ENCODE results near the gene ELAVL1.

The ELAVL1 gene

GRCh38 chr19:7982103-7982502 is 23.3 kb downstream of the ELAVL1 start:
- Mint-ChIP-seq H3K4me1 (peaks cover 6% of the 10 kb centered on the region), H3K9me3 (no peaks in the 10 kb centered on the region), H3K36me3 (ENCODE audit: low read depth) (peaks cover 48% of the 10 kb centered on the region), H3K27ac (peak overlapping the region in 1 of 3 experiments; percentile 85), H3K27me3 (ENCODE audit: low read depth) (no peaks in the 10 kb centered on the region), H3K4me3 (no peak overlapping the region)
- no peak for TF ChIP-seq CTCF (IDR thresholded peaks at IDR 0.05; ENCODE audit: unreplicated experiment in 3 of 3)

- TF ChIP-seq CTCF (IDR thresholded peaks at IDR 0.05; ENCODE audit: unreplicated experiment in 3 of 3) = no peak
- H3K4me3 Mint-ChIP-seq = no peak overlapping the region
Measured at GRCh38 chr19:7981661-7982060, 23.8 kb downstream of the ELAVL1 start.

DNA sequence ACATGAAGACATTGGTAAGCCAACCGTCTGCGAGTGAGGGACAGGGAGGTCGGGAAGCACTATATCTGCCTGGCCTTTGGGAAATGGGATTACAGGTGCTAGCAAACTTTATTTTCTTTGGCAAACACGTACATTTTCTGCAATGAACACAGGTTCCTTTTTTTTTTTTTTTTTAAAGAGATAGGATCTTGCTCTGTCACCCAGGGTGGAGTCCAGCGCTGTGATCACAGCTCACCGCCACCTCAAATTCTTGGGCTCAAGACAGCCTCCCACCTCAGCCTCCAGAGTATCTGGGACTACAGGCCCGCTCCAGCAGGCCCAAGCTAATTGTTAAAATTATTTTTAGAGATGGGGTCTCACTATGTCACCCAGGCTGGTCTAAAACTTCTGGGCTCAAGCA is 24.2 kb downstream of the ELAVL1 start:
- H3K27me3 Mint-ChIP-seq (ENCODE audit: low read depth) = no peaks in the 10 kb centered on the region
- no peak for TF ChIP-seq CTCF (IDR thresholded peaks at IDR 0.05; ENCODE audit: unreplicated experiment in 3 of 3)
- H3K4me1 Mint-ChIP-seq = peaks cover 6% of the 10 kb centered on the region
- no peaks in the 10 kb centered on the region for H3K9me3 Mint-ChIP-seq
- no peak overlapping the region for H3K27ac Mint-ChIP-seq
- H3K4me3 Mint-ChIP-seq = no peak overlapping the region
- H3K36me3 Mint-ChIP-seq (ENCODE audit: low read depth) = peaks cover 46% of the 10 kb centered on the region

More at GRCh38 chr19:7981661-7982060, 23.8 kb downstream of the ELAVL1 start:
- H3K27me3 Mint-ChIP-seq (ENCODE audit: low read depth) = no peaks in the 10 kb centered on the region
- H3K4me1 Mint-ChIP-seq = peaks cover 6% of the 10 kb centered on the region
- peaks cover 50% of the 10 kb centered on the region for H3K36me3 Mint-ChIP-seq (ENCODE audit: low read depth)
- no peak overlapping the region for H3K27ac Mint-ChIP-seq
- no peaks in the 10 kb centered on the region for H3K9me3 Mint-ChIP-seq

DNA sequence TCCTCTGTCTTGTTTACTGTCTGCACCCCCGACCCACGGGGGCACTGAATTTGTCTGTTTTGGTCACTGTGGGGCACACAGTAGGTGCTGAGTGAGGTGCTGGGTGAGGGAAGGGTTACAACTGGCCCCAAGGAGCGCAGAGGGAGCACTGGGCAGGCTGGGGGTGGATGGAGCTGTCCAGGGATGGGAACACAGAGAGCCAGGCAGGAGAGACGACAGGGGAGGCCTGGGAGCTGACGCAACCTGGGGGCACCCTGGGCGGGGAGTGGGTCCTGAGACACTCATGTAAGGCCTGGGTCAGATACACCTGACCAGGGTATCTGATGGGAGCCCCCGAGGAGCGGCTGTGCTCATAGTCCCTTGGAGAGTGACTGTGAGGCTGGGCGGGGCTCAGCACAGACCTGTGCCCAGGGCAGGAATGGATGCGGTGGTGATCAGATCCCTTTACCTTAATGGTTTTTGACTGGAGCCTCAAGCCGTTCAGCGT is 24.8 kb downstream of the ELAVL1 start:
- no peaks in the 10 kb centered on the region for H3K9me3 Mint-ChIP-seq
- H3K27ac Mint-ChIP-seq = peak overlapping the region in 1 of 3 experiments; percentile 37
- H3K4me3 Mint-ChIP-seq = no peak overlapping the region
- H3K27me3 Mint-ChIP-seq (ENCODE audit: low read depth) = no peaks in the 10 kb centered on the region
- no peak for TF ChIP-seq CTCF (IDR thresholded peaks at IDR 0.05; ENCODE audit: unreplicated experiment in 3 of 3)
- peaks cover 42% of the 10 kb centered on the region for H3K36me3 Mint-ChIP-seq (ENCODE audit: low read depth)
- H3K4me1 Mint-ChIP-seq = peaks cover 6% of the 10 kb centered on the region

DNA sequence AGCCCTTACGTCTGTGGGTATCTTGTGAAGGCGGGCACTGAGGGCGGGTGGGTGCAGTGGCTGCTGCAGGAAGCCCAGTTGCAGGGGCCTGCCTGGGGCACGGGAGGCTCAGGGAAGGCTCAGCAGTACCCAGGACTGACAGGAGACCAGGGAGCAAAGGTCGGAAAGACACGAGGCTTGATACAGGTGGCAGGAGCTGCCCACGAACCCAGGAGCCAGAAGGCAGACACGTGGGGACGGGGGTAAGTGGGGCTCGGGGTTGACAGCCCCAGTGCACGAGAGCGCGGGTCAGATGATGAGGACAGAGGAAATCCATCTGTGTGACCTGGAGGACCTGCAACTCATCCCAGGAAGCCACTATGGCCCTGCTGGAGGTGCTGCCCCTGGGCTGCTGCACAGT is 25.3 kb downstream of the ELAVL1 start:
- no peaks in the 10 kb centered on the region for H3K27me3 Mint-ChIP-seq (ENCODE audit: low read depth)
- peak overlapping the region in 1 of 3 experiments; percentile 37 for H3K27ac Mint-ChIP-seq
- H3K9me3 Mint-ChIP-seq = no peaks in the 10 kb centered on the region
- TF ChIP-seq CTCF (IDR thresholded peaks at IDR 0.05; ENCODE audit: unreplicated experiment in 3 of 3) = no peak
- peaks cover 6% of the 10 kb centered on the region for H3K4me1 Mint-ChIP-seq
- peaks cover 45% of the 10 kb centered on the region for H3K36me3 Mint-ChIP-seq (ENCODE audit: low read depth)
- no peak overlapping the region for H3K4me3 Mint-ChIP-seq

DNA sequence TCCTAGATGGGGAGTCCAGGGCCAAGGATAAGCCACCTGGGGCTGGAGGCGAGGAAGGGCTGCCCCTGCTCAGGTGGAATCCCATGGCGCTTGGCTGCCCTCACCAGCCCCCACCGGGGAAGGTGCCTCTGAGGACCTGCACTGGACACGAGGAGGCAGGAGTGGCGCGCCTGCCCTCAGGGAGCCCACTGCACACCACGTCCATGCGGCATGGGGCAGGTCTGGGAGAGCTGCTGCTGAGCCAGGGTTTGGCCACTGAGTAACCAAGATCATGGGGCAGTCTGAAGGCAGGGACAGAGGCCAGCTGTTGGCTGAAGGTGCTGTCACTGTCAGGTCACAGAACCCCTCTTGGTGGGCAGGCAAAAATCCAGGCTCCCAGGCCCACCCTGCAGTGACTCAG is 25.9 kb downstream of the ELAVL1 start:
- Mint-ChIP-seq H3K27me3 (ENCODE audit: low read depth) (no peaks in the 10 kb centered on the region), H3K4me3 (no peak overlapping the region), H3K27ac (peak overlapping the region in 1 of 3 experiments; percentile 76), H3K36me3 (ENCODE audit: low read depth) (peaks cover 48% of the 10 kb centered on the region), H3K9me3 (no peaks in the 10 kb centered on the region), H3K4me1 (peaks cover 6% of the 10 kb centered on the region)
- TF ChIP-seq CTCF (IDR thresholded peaks at IDR 0.05; ENCODE audit: unreplicated experiment in 3 of 3) = no peak
